Activated CD4-positive, alpha-beta T cell treated with anti-CD3 and anti-CD28 coated beads, Interleukin-2, amount 10 ng/mL, durations not matched to agents 7 days and 5 days (primary cell): Measurements from ENCODE around the gene SYCE3. TPM values are rescaled to one million over a fixed set of nuclear protein-coding genes. Genes with fewer than 3 reads are reported as not detected.

Source experiments
- CTCF ChIA-PET: fragments of 350-600 bp; sonication (Branson Sonifier 250); formaldehyde crosslinking; loops from one replicate; lab custom pipeline; 2021; ENCODE audit warnings: antibody characterized with exemption; lab: Charles Lee
- POLR2A ChIA-PET: fragments of 350-600 bp; sonication (Branson Sonifier 250); formaldehyde crosslinking; loops from one replicate; lab custom pipeline; 2021; ENCODE audit warnings: antibody characterized with exemption; lab: Charles Lee
- DNase-seq: peaks from one replicate; pipeline ENCODE4 v3.0.0-alpha.2; 2020
- H3K27ac Mint-ChIP-seq: one replicate; pipeline ENCODE4 v1.8.0; 2021; ENCODE audit warnings: mild to moderate bottlenecking, moderate library complexity, mixed read lengths
- H3K27me3 Mint-ChIP-seq: one replicate; pipeline ENCODE4 v1.8.0; 2021; ENCODE audit warnings: mixed read lengths
- H3K36me3 Mint-ChIP-seq: one replicate; pipeline ENCODE4 v1.8.0; 2021; ENCODE audit warnings: low read depth, mixed read lengths
- H3K4me1 Mint-ChIP-seq: one replicate; pipeline ENCODE4 v1.8.0; 2021; ENCODE audit warnings: mixed read lengths
- H3K4me3 Mint-ChIP-seq: one replicate; pipeline ENCODE4 v1.8.0; 2021; ENCODE audit warnings: mild to moderate bottlenecking, moderate library complexity, mixed read lengths
- H3K9me3 Mint-ChIP-seq: one replicate; pipeline ENCODE4 v1.8.0; 2021; ENCODE audit warnings: mixed read lengths
- total RNA-seq, 2 experiments: library from RNA; stranded (reverse); gene quantifications; one replicate each; pipeline ENCODE4 v1.2.3, GENCODE V29; 2021

The SYCE3 gene
- total RNA-seq, 2 experiments from 2014 or later = 0.87 TPM; not detected in 1

- H3K9me3 Mint-ChIP-seq = no peaks in the 10 kb centered on the region
- peaks cover 44% of the 10 kb centered on the region for H3K36me3 Mint-ChIP-seq
- H3K27ac Mint-ChIP-seq = no peak overlapping the region
- ChIA-PET POLR2A (no interaction called here), CTCF (interaction anchor here (0.5 to 1.5 kb wide), 3 partner anchors 9 to 66 kb away, joined by 3 to 11 read pairs (median 7); partner anchors contain the start of genes CHKB and SYCE3)
- no peak overlapping the region for H3K4me3 Mint-ChIP-seq
- H3K27me3 Mint-ChIP-seq = no peaks in the 10 kb centered on the region
- H3K4me1 Mint-ChIP-seq = peaks cover 1% of the 10 kb centered on the region
- DNase-seq = no peak
Measured at GRCh38 chr22:50571264-50572175, 8.8 kb upstream of the SYCE3 start.

GRCh38 chr22:50570861-50571260, 8.1 kb upstream of the SYCE3 start:
- Mint-ChIP-seq H3K4me1 (no peaks in the 10 kb centered on the region), H3K27ac (no peak overlapping the region), H3K4me3 (no peak overlapping the region), H3K9me3 (no peaks in the 10 kb centered on the region), H3K36me3 (peaks cover 40% of the 10 kb centered on the region), H3K27me3 (no peaks in the 10 kb centered on the region)
- ChIA-PET CTCF (no interaction called here), POLR2A (no interaction called here)
- DNase-seq = no peak

- Mint-ChIP-seq H3K4me3 (no peak overlapping the region), H3K9me3 (no peaks in the 10 kb centered on the region), H3K36me3 (peaks cover 37% of the 10 kb centered on the region), H3K4me1 (no peaks in the 10 kb centered on the region), H3K27me3 (no peaks in the 10 kb centered on the region), H3K27ac (no peak overlapping the region)
- no peak for DNase-seq
- POLR2A ChIA-PET = no interaction called here
- CTCF ChIA-PET = interaction anchor here (0.5 to 1.6 kb wide), 2 partner anchors 11 to 22 kb away, joined by 3 to 4 read pairs; no protein-coding TSS in a partner anchor
Measured at GRCh38 chr22:50569896-50570535, 7.3 kb upstream of the SYCE3 start.

- Mint-ChIP-seq H3K9me3 (no peaks in the 10 kb centered on the region), H3K4me1 (peaks cover 4% of the 10 kb centered on the region), H3K27me3 (peaks cover 4% of the 10 kb centered on the region), H3K36me3 (peaks cover 35% of the 10 kb centered on the region), H3K4me3 (no peak overlapping the region), H3K27ac (no peak overlapping the region)
- ChIA-PET POLR2A (no interaction called here), CTCF (interaction anchor here (1.6 to 1.7 kb wide), 2 partner anchors 21 to 43 kb away, joined by 4 read pairs; partner anchors contain the start of gene SCO2)
- DNase-seq = no peak
Measured at GRCh38 chr22:50569041-50569459, 6.3 kb upstream of the SYCE3 start.

- ChIA-PET CTCF (interaction anchor here (1.7 kb wide), 1 partner anchor 43 kb away, joined by 4 read pairs; the partner anchor contains the start of gene SCO2), POLR2A (no interaction called here)
- Mint-ChIP-seq H3K27ac (no peak overlapping the region), H3K4me3 (no peak overlapping the region), H3K9me3 (no peaks in the 10 kb centered on the region), H3K36me3 (peaks cover 34% of the 10 kb centered on the region), H3K4me1 (peaks cover 4% of the 10 kb centered on the region), H3K27me3 (peaks cover 4% of the 10 kb centered on the region)
- DNase-seq = no peak
Measured at GRCh38 chr22:50568626-50569025, 5.9 kb upstream of the SYCE3 start.

GRCh38 chr22:50567721-50568252, 5.1 kb upstream of the SYCE3 start:
- no peak overlapping the region for H3K27ac Mint-ChIP-seq
- H3K27me3 Mint-ChIP-seq = peaks cover 5% of the 10 kb centered on the region
- H3K4me3 Mint-ChIP-seq = no peak overlapping the region
- peaks cover 13% of the 10 kb centered on the region for H3K4me1 Mint-ChIP-seq
- no peak for DNase-seq
- CTCF ChIA-PET = interaction anchor here (1.7 kb wide), 1 partner anchor 42 kb away, joined by 4 read pairs; the partner anchor contains the start of gene SCO2
- peaks cover 34% of the 10 kb centered on the region for H3K36me3 Mint-ChIP-seq
- POLR2A ChIA-PET = no interaction called here
- H3K9me3 Mint-ChIP-seq = no peaks in the 10 kb centered on the region

- POLR2A ChIA-PET = interaction anchor here (0.7 kb wide), 1 partner anchor 259 kb away, joined by 3 read pairs; no protein-coding TSS in a partner anchor
- Mint-ChIP-seq H3K4me3 (no peak overlapping the region), H3K4me1 (peaks cover 24% of the 10 kb centered on the region), H3K27me3 (peaks cover 9% of the 10 kb centered on the region), H3K36me3 (peaks cover 13% of the 10 kb centered on the region), H3K27ac (no peak overlapping the region), H3K9me3 (no peaks in the 10 kb centered on the region)
- CTCF ChIA-PET = interaction anchor here (0.7 to 4.9 kb wide), 9 partner anchors 12 to 428 kb away, joined by 3 to 74 read pairs (median 5); partner anchors contain the start of genes KLHDC7B, SCO2 and TYMP
- no peak for DNase-seq
Measured at GRCh38 chr22:50564289-50564688, 1.6 kb upstream of the SYCE3 start.

- Mint-ChIP-seq H3K9me3 (no peaks in the 10 kb centered on the region), H3K4me1 (peaks cover 24% of the 10 kb centered on the region), H3K36me3 (peaks cover 7% of the 10 kb centered on the region), H3K27ac (peak overlapping the region; percentile 85), H3K4me3 (peak overlapping the region; percentile 80), H3K27me3 (peaks cover 13% of the 10 kb centered on the region)
- DNase-seq = no peak
- ChIA-PET CTCF (interaction anchor here (0.6 to 4.9 kb wide), 25 partner anchors 8 to 428 kb away, joined by 3 to 74 read pairs (median 4); partner anchors contain the start of genes CHKB, CPT1B, KLHDC7B and SCO2), POLR2A (interaction anchor here (0.6 to 1.3 kb wide), 6 partner anchors 11 to 258 kb away, joined by 3 to 4 read pairs (median 4); partner anchors contain the start of genes SCO2 and TYMP)
Measured at GRCh38 chr22:50563413-50564160, 868 bp upstream of the SYCE3 start.

- Mint-ChIP-seq H3K4me1 (peaks cover 24% of the 10 kb centered on the region), H3K4me3 (peak overlapping the region; percentile 60), H3K27me3 (peaks cover 15% of the 10 kb centered on the region), H3K9me3 (no peaks in the 10 kb centered on the region), H3K36me3 (no peaks in the 10 kb centered on the region), H3K27ac (peak overlapping the region; percentile 65)
- no peak for DNase-seq
- CTCF ChIA-PET = interaction anchor here (5.9 kb wide), 1 partner anchor 15 kb away, joined by 31 read pairs; the partner anchor contains the start of gene KLHDC7B
- POLR2A ChIA-PET = no interaction called here
Measured at GRCh38 chr22:50561401-50562358, 1.0 kb downstream of the SYCE3 start.

GRCh38 chr22:50560034-50560433, 2.7 kb downstream of the SYCE3 start:
- H3K4me3 Mint-ChIP-seq = no peak overlapping the region
- no peaks in the 10 kb centered on the region for H3K9me3 Mint-ChIP-seq
- peaks cover 24% of the 10 kb centered on the region for H3K4me1 Mint-ChIP-seq
- H3K27me3 Mint-ChIP-seq = peaks cover 21% of the 10 kb centered on the region
- CTCF ChIA-PET = interaction anchor here (1.0 to 5.9 kb wide), 4 partner anchors 9 to 49 kb away, joined by 3 to 31 read pairs (median 4); partner anchors contain the start of gene KLHDC7B
- POLR2A ChIA-PET = no interaction called here
- no peak overlapping the region for H3K27ac Mint-ChIP-seq
- H3K36me3 Mint-ChIP-seq = no peaks in the 10 kb centered on the region
- DNase-seq = no peak

- POLR2A ChIA-PET = interaction anchor here (0.6 kb wide), 1 partner anchor 22 kb away, joined by 5 read pairs; no protein-coding TSS in a partner anchor
- H3K27me3 Mint-ChIP-seq = peaks cover 15% of the 10 kb centered on the region
- no peaks in the 10 kb centered on the region for H3K9me3 Mint-ChIP-seq
- no peak overlapping the region for H3K4me3 Mint-ChIP-seq
- CTCF ChIA-PET = interaction anchor here (1.3 to 5.9 kb wide), 3 partner anchors 10 to 31 kb away, joined by 4 to 31 read pairs (median 5); partner anchors contain the start of genes KLHDC7B and SCO2
- no peak for DNase-seq
- peaks cover 12% of the 10 kb centered on the region for H3K4me1 Mint-ChIP-seq
- no peak overlapping the region for H3K27ac Mint-ChIP-seq
- H3K36me3 Mint-ChIP-seq = no peaks in the 10 kb centered on the region
Measured at GRCh38 chr22:50556703-50557102, 6.0 kb downstream of the SYCE3 start.
